HepG2 (cell line): ENCODE measurements around the gene SLC25A22. TPM values are rescaled to one million over a fixed set of nuclear protein-coding genes. Genes with fewer than 3 reads are reported as not detected.

Experiments
- EHMT2 ChIP-seq: fragments of 200-600 bp; sonication (generic); IDR thresholded peaks from 2 replicates; pipeline ENCODE4 v1.7.0; 2017; ENCODE audit warnings: antibody characterized with exemption, low read depth, low read length, borderline replicate concordance
- ESRRA ChIP-seq: sonication (generic); formaldehyde crosslinking; IDR thresholded peaks from 2 replicates; pipeline ENCODE4 v1.5.1; 2020; ENCODE audit warnings: mild to moderate bottlenecking, low read depth, missing genetic modification reagents
- PHB2 ChIP-seq: fragments of 450-650 bp; IDR thresholded peaks from 2 replicates; pipeline ENCODE4 v1.6.1; 2018; ENCODE audit not compliant: partially characterized antibody
- ZNF354B ChIP-seq: sonication (generic); formaldehyde crosslinking; IDR thresholded peaks from 2 replicates; pipeline ENCODE4 v1.8.0; 2022; ENCODE audit warnings: mild to moderate bottlenecking, missing genetic modification reagents
- ZNF572 ChIP-seq: sonication (generic); formaldehyde crosslinking; IDR thresholded peaks from 2 replicates; pipeline ENCODE4 v1.5.1; 2020; ENCODE audit warnings: mild to moderate bottlenecking, missing genetic modification reagents
- polyA plus RNA-seq, 8 experiments: library from polyadenylated mRNA; depleted of rRNA in 3 of 8; stranded (reverse) in 7 of 8; unstranded in 1 of 8; fragments of >200 nt; fragmentation: Illumina TruSeq in 4 of 8; extraction: Trizol in 4 of 8; gene quantifications; 2 replicates each; pipeline versions ENCODE4 v1.2.1 to v1.2.3, GENCODE V29; 2011 to 2016; ENCODE audit warnings: low read depth in 4 of 8, missing spikeins in 1 of 8, mixed read lengths in 1 of 8; ENCODE audit not compliant: insufficient read depth in 1 of 8
- total RNA-seq, 5 experiments: library from RNA; depleted of rRNA; stranded (reverse); fragments of >200 nt; fragmentation: Illumina TruSeq; extraction: Trizol; gene quantifications; 2 replicates each; pipeline ENCODE4 v1.2.3, GENCODE V29; 2016; ENCODE audit warnings: low read depth in 1 of 5
- TF ChIP-seq, protein P1 (sequence below), 2 experiments: fragments of 450-650 bp in 1 of 2; sonication (generic) in 1 of 2; formaldehyde crosslinking in 1 of 2; IDR thresholded peaks; 2 replicates each; pipeline versions ENCODE4 v1.6.1 to v1.8.0; 2016 to 2022; ENCODE audit warnings: antibody characterized with exemption in 1 of 2, mild to moderate bottlenecking in 1 of 2, missing genetic modification reagents in 1 of 2
- TF ChIP-seq, protein P2 (sequence below): sonication (generic); formaldehyde crosslinking; IDR thresholded peaks from 2 replicates; pipeline ENCODE4 v1.4.0; 2020; ENCODE audit warnings: mild to moderate bottlenecking, missing genetic modification reagents
- TF ChIP-seq, protein P3 (sequence below): sonication (generic); formaldehyde crosslinking; IDR thresholded peaks from 2 replicates; pipeline ENCODE4 v1.5.1; 2020; ENCODE audit warnings: mild to moderate bottlenecking, missing genetic modification reagents, moderate library complexity

Gene SLC25A22
- total and polyA plus RNA-seq, 2 of the 13 experiments (the other 11 are each of a cell fraction or from before 2014, with no cell fraction given), result 12.4 to 19.2 TPM

DNA sequence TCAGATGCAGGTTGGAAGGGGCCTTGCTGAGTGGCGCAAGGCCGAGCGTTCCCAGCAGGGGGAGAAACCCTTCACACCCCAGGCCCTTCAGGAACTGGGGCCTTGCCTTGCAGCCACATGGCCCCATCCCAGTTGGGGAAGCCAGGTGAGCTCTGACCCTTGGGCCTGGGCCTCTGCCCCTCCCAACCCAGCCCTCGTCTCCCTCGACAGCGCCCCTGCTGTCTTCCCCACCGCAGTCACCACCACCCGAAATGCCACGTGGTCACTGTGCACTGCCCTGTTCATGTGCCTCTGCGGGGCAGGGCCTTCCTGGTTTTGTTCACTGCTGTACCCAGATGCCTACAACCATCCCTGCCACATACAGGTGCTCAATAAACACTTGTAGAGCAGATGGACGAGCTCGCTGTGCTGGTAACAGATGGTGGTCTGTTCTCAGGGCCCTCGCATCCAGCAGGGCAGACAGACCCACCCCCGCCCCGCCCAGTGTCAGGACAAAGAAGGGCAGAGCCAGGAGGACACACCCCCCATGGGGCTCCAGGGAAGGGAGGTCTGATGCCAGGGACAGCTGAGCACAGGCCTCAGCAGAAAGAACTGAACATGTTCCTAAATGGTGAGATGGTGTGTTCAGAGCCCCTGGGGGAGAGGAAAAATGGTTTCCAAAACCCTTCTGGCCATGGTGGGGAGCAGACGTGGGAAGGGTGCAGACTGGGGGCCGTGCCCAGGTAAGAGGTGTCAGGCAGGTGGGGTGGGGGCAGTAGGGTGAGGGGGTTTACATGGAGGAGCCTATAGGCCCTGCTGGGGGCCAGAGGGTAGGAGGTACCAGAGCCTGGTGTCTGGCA is 40.6 kb upstream of the SLC25A22 start (continued):
- TF ChIP-seq, protein P1, sequence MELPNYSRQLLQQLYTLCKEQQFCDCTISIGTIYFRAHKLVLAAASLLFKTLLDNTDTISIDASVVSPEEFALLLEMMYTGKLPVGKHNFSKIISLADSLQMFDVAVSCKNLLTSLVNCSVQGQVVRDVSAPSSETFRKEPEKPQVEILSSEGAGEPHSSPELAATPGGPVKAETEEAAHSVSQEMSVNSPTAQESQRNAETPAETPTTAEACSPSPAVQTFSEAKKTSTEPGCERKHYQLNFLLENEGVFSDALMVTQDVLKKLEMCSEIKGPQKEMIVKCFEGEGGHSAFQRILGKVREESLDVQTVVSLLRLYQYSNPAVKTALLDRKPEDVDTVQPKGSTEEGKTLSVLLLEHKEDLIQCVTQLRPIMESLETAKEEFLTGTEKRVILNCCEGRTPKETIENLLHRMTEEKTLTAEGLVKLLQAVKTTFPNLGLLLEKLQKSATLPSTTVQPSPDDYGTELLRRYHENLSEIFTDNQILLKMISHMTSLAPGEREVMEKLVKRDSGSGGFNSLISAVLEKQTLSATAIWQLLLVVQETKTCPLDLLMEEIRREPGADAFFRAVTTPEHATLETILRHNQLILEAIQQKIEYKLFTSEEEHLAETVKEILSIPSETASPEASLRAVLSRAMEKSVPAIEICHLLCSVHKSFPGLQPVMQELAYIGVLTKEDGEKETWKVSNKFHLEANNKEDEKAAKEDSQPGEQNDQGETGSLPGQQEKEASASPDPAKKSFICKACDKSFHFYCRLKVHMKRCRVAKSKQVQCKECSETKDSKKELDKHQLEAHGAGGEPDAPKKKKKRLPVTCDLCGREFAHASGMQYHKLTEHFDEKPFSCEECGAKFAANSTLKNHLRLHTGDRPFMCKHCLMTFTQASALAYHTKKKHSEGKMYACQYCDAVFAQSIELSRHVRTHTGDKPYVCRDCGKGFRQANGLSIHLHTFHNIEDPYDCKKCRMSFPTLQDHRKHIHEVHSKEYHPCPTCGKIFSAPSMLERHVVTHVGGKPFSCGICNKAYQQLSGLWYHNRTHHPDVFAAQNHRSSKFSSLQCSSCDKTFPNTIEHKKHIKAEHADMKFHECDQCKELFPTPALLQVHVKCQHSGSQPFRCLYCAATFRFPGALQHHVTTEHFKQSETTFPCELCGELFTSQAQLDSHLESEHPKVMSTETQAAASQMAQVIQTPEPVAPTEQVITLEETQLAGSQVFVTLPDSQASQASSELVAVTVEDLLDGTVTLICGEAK (IDR thresholded peaks at IDR 0.05), result no peak
- TF ChIP-seq, protein P1 (CRISPR knock-in tag; IDR thresholded peaks at IDR 0.05), result peak; percentile 66; the same call in 1 of the 2 replicates
- TF ChIP-seq ZNF572 (CRISPR knock-in tag) (0 out of 2 replicates have a peak, but pooled peaks have one; percentile 63), ZNF354B (CRISPR knock-in tag) (no peak), PHB2 (no peak), ESRRA (no peak), EHMT2 (no peak)
- TF ChIP-seq, protein P2, sequence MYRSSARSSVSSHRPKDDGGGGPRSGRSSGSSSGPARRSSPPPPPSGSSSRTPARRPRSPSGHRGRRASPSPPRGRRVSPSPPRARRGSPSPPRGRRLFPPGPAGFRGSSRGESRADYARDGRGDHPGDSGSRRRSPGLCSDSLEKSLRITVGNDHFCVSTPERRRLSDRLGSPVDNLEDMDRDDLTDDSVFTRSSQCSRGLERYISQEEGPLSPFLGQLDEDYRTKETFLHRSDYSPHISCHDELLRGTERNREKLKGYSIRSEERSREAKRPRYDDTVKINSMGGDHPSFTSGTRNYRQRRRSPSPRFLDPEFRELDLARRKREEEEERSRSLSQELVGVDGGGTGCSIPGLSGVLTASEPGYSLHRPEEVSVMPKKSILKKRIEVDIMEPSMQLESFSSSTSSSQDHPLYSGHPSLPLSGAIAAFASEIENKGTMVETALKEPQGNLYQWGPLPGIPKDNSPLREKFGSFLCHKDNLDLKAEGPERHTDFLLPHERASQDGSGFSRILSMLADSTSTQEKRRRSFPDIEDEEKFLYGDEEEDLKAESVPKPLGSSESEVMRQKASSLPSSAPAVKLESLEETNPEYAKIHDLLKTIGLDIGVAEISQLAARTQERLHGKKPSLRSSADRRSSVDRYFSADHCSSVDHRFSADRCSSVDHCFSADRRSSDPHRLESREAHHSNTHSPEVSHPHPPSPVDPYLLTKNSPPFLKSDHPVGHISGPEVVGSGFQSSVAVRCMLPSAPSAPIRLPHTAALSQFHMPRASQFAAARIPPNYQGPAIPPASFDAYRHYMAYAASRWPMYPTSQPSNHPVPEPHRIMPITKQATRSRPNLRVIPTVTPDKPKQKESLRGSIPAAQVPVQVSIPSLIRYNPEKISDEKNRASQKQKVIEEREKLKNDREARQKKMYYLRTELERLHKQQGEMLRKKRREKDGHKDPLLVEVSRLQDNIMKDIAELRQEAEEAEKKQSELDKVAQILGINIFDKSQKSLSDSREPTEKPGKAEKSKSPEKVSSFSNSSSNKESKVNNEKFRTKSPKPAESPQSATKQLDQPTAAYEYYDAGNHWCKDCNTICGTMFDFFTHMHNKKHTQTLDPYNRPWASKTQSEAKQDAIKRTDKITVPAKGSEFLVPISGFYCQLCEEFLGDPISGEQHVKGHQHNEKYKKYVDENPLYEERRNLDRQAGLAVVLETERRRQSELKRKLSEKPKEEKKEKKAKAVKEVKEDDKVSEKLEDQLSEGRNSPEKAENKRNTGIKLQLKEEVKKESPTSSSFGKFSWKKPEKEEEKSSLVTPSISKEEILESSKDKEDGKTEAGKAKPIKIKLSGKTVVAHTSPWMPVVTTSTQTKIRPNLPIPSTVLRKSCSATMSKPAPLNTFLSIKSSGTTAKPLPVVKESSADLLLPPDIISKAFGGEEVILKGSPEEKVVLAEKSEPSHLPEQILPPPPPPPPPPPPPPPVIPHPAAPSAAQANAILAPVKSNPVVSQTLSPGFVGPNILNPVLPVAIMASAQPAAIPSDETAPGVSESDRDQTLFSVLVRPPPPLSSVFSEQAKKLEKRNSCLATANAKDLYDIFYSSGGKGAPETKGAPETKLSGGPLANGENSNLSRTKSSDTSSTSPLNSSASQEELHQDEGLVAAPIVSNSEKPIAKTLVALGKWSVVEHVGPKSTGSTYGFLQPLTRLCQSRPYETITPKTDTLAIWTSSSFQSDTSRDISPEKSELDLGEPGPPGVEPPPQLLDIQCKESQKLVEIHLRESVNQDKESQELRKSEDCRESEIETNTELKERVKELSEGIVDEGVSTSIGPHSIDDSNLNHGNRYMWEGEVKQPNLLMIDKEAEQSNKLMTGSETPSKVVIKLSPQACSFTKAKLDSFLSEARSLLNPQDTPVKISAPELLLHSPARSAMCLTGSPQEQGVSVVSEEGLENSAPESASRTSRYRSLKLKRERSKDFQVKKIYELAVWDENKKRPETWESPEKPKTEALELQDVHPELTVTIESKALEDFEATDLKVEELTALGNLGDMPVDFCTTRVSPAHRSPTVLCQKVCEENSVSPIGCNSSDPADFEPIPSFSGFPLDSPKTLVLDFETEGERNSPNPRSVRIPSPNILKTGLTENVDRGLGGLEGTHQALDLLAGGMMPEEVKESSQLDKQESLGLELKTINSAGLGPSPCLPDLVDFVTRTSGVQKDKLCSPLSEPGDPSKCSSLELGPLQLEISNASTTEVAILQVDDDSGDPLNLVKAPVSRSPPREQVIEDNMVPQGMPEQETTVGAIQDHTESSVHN (CRISPR knock-in tag), result 0 out of 2 replicates have a peak, but pooled peaks have one; percentile 28
- TF ChIP-seq, protein P3, sequence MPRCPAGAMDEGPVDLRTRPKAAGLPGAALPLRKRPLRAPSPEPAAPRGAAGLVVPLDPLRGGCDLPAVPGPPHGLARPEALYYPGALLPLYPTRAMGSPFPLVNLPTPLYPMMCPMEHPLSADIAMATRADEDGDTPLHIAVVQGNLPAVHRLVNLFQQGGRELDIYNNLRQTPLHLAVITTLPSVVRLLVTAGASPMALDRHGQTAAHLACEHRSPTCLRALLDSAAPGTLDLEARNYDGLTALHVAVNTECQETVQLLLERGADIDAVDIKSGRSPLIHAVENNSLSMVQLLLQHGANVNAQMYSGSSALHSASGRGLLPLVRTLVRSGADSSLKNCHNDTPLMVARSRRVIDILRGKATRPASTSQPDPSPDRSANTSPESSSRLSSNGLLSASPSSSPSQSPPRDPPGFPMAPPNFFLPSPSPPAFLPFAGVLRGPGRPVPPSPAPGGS (CRISPR knock-in tag), result no peak
